Measurements from ENCODE around the gene HIPK4.
"Not testable (repeated sequence)": the region's sequence is repeated elsewhere in the genome, so short reads cannot be mapped to it uniquely, and the experiment has no call there.

The HIPK4 gene

GRCh38 chr19:40393894-40394815 lies 4.2 kb upstream of the HIPK4 start:
- no peak for DNase-seq (ENCODE audit: low read depth in 2 of 2)

GRCh38 chr19:40392894-40393517 lies 3.0 kb upstream of the HIPK4 start:
- DNase-seq (ENCODE audit: low read depth in 2 of 2) = no peak

- DNase-seq (ENCODE audit: low read depth in 2 of 2) = no peak
Observed at GRCh38 chr19:40392123-40392522, 2.1 kb upstream of the HIPK4 start.

GRCh38 chr19:40389404-40390083 lies 437 bp downstream of the HIPK4 start:
- no peak for DNase-seq (ENCODE audit: low read depth in 2 of 2)

- DNase-seq (ENCODE audit: low read depth in 2 of 2) = no peak
Observed at GRCh38 chr19:40388481-40388880, 1.5 kb downstream of the HIPK4 start.

- DNase-seq (ENCODE audit: low read depth in 2 of 2) = no peak
Observed at GRCh38 chr19:40387155-40387554, 2.8 kb downstream of the HIPK4 start.

GRCh38 chr19:40383668-40384248 lies 6.2 kb downstream of the HIPK4 start:
- DNase-seq (ENCODE audit: low read depth in 2 of 2) = no peak

- no peak for DNase-seq (ENCODE audit: low read depth in 2 of 2)
Observed at GRCh38 chr19:40381321-40381720, 8.7 kb downstream of the HIPK4 start.

GRCh38 chr19:40380199-40381037 lies 9.6 kb downstream of the HIPK4 start:
- no peak for DNase-seq (ENCODE audit: low read depth in 2 of 2)

- no peak for DNase-seq (ENCODE audit: low read depth in 2 of 2)
Observed at GRCh38 chr19:40379446-40380198, 10.4 kb downstream of the HIPK4 start.

- DNase-seq (ENCODE audit: low read depth in 2 of 2) = no peak
Observed at GRCh38 chr19:40378509-40378908, 11.5 kb downstream of the HIPK4 start.

- no peak for DNase-seq (ENCODE audit: low read depth in 2 of 2)
Observed at GRCh38 chr19:40377876-40378385, 12.1 kb downstream of the HIPK4 start.

GRCh38 chr19:40376286-40376862 lies 13.6 kb downstream of the HIPK4 start:
- DNase-seq (ENCODE audit: low read depth in 2 of 2) = no peak

GRCh38 chr19:40374084-40374483 lies 15.9 kb downstream of the HIPK4 start:
- no peak for DNase-seq (ENCODE audit: low read depth in 2 of 2)

GRCh38 chr19:40371802-40372122 lies 18.2 kb downstream of the HIPK4 start:
- no peak for DNase-seq (ENCODE audit: low read depth in 2 of 2)

- DNase-seq (ENCODE audit: low read depth in 2 of 2) = no peak
Observed at GRCh38 chr19:40370997-40371801, 18.8 kb downstream of the HIPK4 start.

- DNase-seq (ENCODE audit: low read depth in 2 of 2) = not testable (repeated sequence)
Observed at GRCh38 chr19:40370253-40370652, 19.7 kb downstream of the HIPK4 start.

- no peak for DNase-seq (ENCODE audit: low read depth in 2 of 2)
Observed at GRCh38 chr19:40369797-40370196, 20.2 kb downstream of the HIPK4 start.

Measured in activated CD4-positive, alpha-beta T cell treated with anti-CD3 and anti-CD28 coated beads for 24 hours (primary cell).